ENCODE data around the gene RTL9.

DNA sequence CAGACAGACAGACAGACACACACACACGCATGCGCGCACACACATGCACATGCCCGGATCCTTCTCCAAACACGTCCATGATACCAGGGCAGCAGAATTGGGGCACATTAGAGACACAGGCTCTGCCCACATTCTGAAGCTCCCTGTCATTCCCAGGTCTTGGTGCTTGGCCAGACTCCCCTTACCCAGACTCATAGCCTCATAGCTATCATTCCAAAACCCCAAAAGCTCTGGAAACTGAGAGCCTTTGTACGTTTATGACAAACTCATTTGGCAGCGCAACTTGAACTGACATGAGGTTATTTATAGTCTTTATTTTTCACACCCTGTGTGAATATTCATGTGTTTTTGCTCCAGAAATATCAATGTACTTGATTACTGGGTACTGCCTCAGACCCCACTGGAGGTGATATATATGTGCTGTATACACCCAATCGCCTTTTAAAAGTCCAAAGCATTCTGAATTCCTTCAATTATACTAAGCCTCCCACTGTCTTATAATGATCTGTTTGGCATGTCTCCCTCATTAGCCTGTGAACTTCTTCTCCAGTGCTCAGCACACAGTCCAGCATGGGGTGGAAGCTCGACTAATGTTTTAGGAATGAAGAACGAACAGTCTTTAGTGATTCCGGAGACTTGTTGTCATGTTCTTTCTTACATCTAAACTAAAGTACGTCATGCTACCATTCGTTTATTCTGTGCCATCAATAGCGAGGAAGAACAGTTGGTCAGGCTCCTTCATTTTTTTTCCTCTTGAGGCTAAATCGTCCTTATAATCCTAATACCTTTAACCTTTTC, 45.0 kb downstream of the RTL9 start:
- TF ChIP-seq CTCF (IDR thresholded peaks at IDR 0.05), result no peak
- no peak for TF ChIP-seq POLR2A (IDR thresholded peaks at IDR 0.05)

All from adrenal gland (tissue), 5 donors.